Pancreas (tissue), 10 donors: ENCODE measurements around the gene PIGQ. TPM values are rescaled to one million over a fixed set of nuclear protein-coding genes. Genes with fewer than 3 reads are reported as not detected.
A peak's percentile ranks its signal among the peaks of the same experiment; 100 is the strongest.

Experiments used
- ATAC-seq, 4 donors: fragments of 200-7000 bp; cut with Tn5 transposase; one replicate each; pipeline versions ENCODE4 v1.8.0 to v1.9.1; 2020; ENCODE audit warnings: mild to moderate bottlenecking in 4 of 4, moderate library complexity in 4 of 4
- DNase-seq, 6 donors: peaks; one replicate each; pipeline ENCODE4 v3.0.0-alpha.2; 2020
- FAIRE-seq: peaks from 2 replicates; lab custom pipeline; 2012; peaks lifted over from hg19 to GRCh38; lab: Jason Lieb, UNC
- H3K27ac ChIP-seq, 4 donors: fragments of 200-600 bp; sonication (generic); 1 replicate in 3 of 4; 2 replicates in 1 of 4; pipeline versions ENCODE4 v1.5.0 to v1.8.0; 2020
- H3K27me3 ChIP-seq, 4 donors: fragments of 200-600 bp; one replicate each; pipeline ENCODE4 v1.8.0; 2021
- H3K36me3 ChIP-seq, 3 donors: fragments of 200-600 bp; sonication (generic) in 1 of 3; one replicate each; pipeline versions ENCODE4 v1.5.0 to v1.8.0; 2020 to 2021
- H3K4me1 ChIP-seq, 3 donors: fragments of 200-600 bp; one replicate each; pipeline ENCODE4 v1.8.0; 2021
- H3K4me3 ChIP-seq, 4 donors: fragments of 200-600 bp; sonication (generic) in 2 of 4; one replicate each; pipeline versions ENCODE4 v1.5.0 to v1.8.0; 2020 to 2021
- H3K9me3 ChIP-seq, 4 donors: fragments of 200-600 bp; one replicate each; pipeline ENCODE4 v1.8.0; 2021
- WGBS, 2 donors: extraction: QIAGEN DNeasy Blood & Tissue Kit; methylation state at CpG; one replicate each; pipeline ENCODE4 v1.1.7; 2013; 5-methylcytosine and 5-hydroxymethylcytosine counted together
- intact Hi-C, 3 donors: fragments of 100-400 bp; cut with DNase I; formaldehyde crosslinking; loops; one replicate each; pipeline versions ENCODE4 v1.11.1 to v1.14.2; 2022
- polyA plus RNA-seq, 2 donors: library from polyadenylated mRNA; stranded (reverse); fragments of 200-250 nt; gene quantifications; one replicate each; pipeline ENCODE4 v1.2.3, GENCODE V29; 2013
- total RNA-seq, 6 donors: library from RNA; stranded (reverse); fragmentation: NEBNext Ultra II Directional in 4 of 6; extraction: Animal tissue kit (Norgen Biotek cat#: 25700) in 4 of 6; gene quantifications; one replicate each; pipeline versions ENCODE4 v1.2.1 to v1.2.4, GENCODE V29; 2021 to 2023
- TF ChIP-seq, protein P1 (sequence below), 4 donors: fragments of 200-600 bp; sonication (generic) in 3 of 4; IDR thresholded peaks; one replicate each; pipeline versions ENCODE4 v1.5.0 to v1.8.0; 2021; ENCODE audit warnings: antibody characterized with exemption in 4 of 4
- donor health status: healthy with polysubstance abuse.
- donor health status: DM: no; HTN: no; CAD: no; lungs with moderate emphysema.
- donor health status: DM: no; HTN: no; CAD: no.
- donor health status: control.
- donor health status: control.
- donor health status: Bipolar disorder and iron deficiency.
- donor health status: DM: yes; HTN: yes; CAD: no.
- donor health status: DM: no; HTN: no; CAD: no.
- donor health status: DM: no; HTN: no; CAD: no.
- donor health status: DM: yes; HTN: yes; CAD: no.

The PIGQ gene
- total and polyA plus RNA-seq, 8 donors, result 29.7 to 165 (median 43.6) TPM

DNA sequence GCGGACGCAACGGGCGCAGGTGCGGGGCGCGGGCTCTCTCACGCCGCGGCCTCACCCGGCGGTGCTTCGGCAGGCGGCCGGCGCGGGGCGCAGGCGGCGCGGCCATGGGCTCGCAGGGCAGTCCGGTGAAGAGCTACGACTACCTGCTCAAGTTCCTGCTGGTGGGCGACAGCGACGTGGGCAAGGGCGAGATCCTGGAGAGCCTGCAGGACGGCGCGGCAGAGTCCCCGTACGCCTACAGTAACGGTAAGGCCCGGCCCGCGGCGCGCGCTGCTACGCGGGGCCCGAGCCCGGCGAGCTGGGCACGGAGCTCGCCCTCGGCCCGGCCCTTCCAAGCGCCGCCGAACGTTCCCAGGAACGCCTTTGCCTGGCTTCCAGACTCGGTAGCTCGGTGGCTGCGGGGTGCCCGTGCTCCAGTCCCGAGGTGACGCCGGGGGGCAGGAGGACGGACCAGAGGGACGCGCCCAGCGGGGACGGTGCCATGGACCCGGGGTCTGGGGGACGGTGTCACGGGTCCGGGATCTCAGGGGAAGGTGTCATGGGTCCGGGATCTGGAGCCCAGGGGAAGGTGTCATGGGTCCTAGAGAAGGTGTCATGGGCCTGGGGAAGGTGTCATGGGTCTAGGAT, 20.5 kb downstream of the PIGQ start:
- FAIRE-seq, result no peak
- Histone ChIP-seq H3K4me1 (peaks cover 43 to 55% (median 54%) of the 10 kb centered on the region in 3 donors), H3K27me3 (no peaks in the 10 kb centered on the region), H3K27ac (peak overlapping the region; percentile 72 to 97 (median 90)), H3K9me3 (no peaks in the 10 kb centered on the region), H3K36me3 (no peaks in the 10 kb centered on the region), H3K4me3 (peak overlapping the region; percentile 43 to 69 (median 65))
- DNase-seq, result peak in 4 of 6 donors; percentile 52 to 92 (median 80)
- intact Hi-C loops, result no loop called here
- 0 to 1% methylated on average over 57 to 71 of the region's 71 CpGs for WGBS, 2 donors
- no peak for ATAC-seq
- TF ChIP-seq, protein P1, sequence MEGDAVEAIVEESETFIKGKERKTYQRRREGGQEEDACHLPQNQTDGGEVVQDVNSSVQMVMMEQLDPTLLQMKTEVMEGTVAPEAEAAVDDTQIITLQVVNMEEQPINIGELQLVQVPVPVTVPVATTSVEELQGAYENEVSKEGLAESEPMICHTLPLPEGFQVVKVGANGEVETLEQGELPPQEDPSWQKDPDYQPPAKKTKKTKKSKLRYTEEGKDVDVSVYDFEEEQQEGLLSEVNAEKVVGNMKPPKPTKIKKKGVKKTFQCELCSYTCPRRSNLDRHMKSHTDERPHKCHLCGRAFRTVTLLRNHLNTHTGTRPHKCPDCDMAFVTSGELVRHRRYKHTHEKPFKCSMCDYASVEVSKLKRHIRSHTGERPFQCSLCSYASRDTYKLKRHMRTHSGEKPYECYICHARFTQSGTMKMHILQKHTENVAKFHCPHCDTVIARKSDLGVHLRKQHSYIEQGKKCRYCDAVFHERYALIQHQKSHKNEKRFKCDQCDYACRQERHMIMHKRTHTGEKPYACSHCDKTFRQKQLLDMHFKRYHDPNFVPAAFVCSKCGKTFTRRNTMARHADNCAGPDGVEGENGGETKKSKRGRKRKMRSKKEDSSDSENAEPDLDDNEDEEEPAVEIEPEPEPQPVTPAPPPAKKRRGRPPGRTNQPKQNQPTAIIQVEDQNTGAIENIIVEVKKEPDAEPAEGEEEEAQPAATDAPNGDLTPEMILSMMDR (IDR thresholded peaks at IDR 0.05), result no peak

DNA sequence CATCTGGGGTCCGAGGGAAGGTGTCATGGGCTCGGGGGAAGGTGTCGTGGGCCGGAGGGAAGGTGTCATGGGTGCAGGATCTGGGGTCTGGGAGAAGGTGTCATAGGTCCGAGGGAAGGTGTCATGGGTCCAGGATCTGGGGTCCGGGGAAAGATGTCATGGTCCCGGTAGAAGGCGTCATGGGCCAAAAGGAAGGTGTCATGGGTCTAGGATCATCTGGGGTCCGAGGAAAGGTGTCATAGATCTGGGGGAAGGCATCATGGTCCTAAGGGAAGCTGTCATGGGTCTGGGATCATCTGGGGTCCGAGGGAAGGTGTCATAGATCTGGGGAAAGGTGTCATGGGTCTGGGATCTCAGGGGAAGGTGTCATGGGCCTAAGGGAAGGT, 21.0 kb downstream of the PIGQ start:
- TF ChIP-seq, protein P1 (IDR thresholded peaks at IDR 0.05), result no peak
- Histone ChIP-seq H3K27ac (peak overlapping the region; percentile 72 to 98 (median 97)), H3K27me3 (no peaks in the 10 kb centered on the region), H3K36me3 (no peaks in the 10 kb centered on the region), H3K9me3 (no peaks in the 10 kb centered on the region), H3K4me1 (peaks cover 47 to 60% (median 56%) of the 10 kb centered on the region in 3 donors), H3K4me3 (peak overlapping the region; percentile 43 to 69 (median 65))
- no peak for DNase-seq
- FAIRE-seq, result no peak
- intact Hi-C loops, result no loop called here
- ATAC-seq, result no peak
- 20 to 24% methylated on average over 10 of the region's 10 CpGs for WGBS, 2 donors

DNA sequence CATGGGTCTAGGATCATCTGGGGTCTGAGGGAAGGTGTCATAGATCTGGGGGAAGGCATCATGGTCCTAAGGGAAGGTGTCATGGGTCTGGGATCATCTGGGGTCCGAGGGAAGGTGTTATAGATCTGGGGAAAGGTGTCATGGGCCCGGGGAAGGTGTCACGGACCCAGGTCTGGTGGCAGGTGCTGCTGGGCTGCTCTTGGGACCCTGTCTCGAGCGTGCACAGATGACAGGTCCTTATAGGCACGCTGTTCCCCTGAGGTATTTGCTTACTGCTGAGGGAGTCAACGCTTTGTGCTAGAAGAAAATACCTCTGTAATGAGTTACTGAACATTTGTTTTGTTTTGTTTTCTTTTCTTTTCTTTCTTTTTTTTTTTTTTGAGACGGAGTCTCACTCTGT, 21.5 kb downstream of the PIGQ start:
- intact Hi-C loops, result no loop called here
- ATAC-seq, result no peak
- Histone ChIP-seq H3K27ac (peak overlapping the region in 3 of 4 donors; percentile 97 to 98 (median 97)), H3K9me3 (no peaks in the 10 kb centered on the region), H3K36me3 (no peaks in the 10 kb centered on the region), H3K27me3 (no peaks in the 10 kb centered on the region), H3K4me1 (peaks cover 51 to 65% (median 60%) of the 10 kb centered on the region in 3 donors), H3K4me3 (peak overlapping the region in 3 of 4 donors; percentile 43 to 65 (median 65))
- peak in 4 of 6 donors; percentile 15 to 55 (median 24) for DNase-seq
- no peak for FAIRE-seq
- WGBS, 2 donors, result 31 to 50% methylated on average over 8 of the region's 8 CpGs
- TF ChIP-seq, protein P1 (IDR thresholded peaks at IDR 0.05), result no peak

DNA sequence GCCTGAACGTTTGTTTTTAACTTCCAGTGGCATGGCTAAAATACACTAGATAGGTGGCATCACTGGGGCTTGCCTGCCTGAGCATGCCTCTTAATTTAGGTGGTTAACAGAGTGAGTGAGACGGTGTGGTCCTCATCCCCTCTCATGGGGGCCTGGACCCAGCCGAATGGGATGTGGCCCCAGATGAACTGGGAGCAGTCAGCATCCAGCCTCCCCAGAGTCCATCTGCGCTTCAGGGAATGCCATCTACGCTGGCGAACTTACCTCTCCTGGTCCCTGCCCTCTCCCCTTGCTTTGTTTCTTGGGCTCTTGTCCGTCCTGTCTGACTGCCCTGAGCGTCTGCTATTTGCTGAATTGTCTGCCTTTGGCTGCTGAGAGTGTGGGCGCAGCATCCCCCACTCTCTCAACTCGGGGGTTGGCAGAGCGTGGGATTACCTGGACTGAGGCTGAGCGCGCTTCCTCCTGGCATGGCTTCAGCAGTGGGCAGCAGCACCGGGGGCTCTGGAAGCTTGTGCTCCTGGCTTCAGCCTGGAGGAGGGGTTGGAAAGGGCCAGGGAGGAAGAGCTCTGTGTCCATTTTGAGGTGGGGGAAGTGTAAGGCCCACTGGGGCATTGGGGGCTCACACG, 22.2 kb downstream of the PIGQ start:
- Histone ChIP-seq H3K27me3 (no peaks in the 10 kb centered on the region), H3K27ac (peak overlapping the region; percentile 86 to 98 (median 97)), H3K4me1 (peaks cover 58 to 65% (median 60%) of the 10 kb centered on the region in 3 donors), H3K9me3 (no peaks in the 10 kb centered on the region), H3K36me3 (no peaks in the 10 kb centered on the region), H3K4me3 (peak overlapping the region in 3 of 4 donors; percentile 7 to 65 (median 65))
- WGBS, 2 donors, result 59 to 72% methylated on average over 15 of the region's 15 CpGs
- DNase-seq (peak in 3 of 6 donors; percentile 23 to 58 (median 43)), ATAC-seq (no peak), FAIRE-seq (no peak)
- intact Hi-C loops, result no loop called here
- TF ChIP-seq, protein P1 (IDR thresholded peaks at IDR 0.05), result no peak
